ENCODE results near the gene RAB6B. TPM values are rescaled to one million over a fixed set of nuclear protein-coding genes. Genes with fewer than 3 reads are reported as not detected.

RAB6B gene
- total RNA-seq, 1 experiment from 2014 or later, result 18.0 TPM

DNA sequence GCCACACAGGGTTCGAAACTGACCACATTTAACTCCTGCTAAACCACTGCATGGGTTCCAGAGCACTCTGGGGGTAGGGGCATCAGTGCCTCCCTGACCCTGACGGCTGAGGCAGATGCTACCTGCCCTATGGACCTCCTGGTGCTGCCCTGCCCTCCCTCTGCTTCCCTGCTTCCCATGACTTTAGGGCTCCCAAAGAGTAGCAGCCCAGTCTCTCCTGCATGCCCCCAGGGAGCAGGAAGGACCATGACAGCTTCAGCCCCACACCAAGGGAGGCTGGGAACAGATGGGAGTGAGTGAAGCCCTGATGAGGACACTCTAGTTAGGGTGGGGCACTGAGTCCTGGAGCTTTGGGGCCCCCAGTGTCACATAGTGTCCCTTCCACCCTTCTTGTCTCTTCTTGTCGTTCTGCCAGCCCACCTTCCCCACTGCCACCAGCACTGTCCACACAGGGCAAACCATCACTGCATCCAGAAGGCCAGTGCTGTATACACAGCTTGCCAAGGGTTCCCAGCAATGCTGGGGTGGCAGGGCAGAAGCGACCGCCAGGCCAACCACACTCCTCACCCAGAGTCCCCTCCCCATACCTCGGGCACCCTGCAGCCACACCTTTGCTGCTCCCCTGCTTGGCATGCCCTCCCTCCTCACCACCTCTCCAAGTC, 59.1 kb downstream of the RAB6B start:
- DNase-seq (ENCODE audit: low spot score) (no peak), ATAC-seq (no peak)
- no peaks in the 10 kb centered on the region for H3K36me3 Mint-ChIP-seq
- H3K27me3 Mint-ChIP-seq (ENCODE audit: low read depth), result no peaks in the 10 kb centered on the region
- ChIA-PET CTCF (interaction anchor here (1.1 kb wide), 1 partner anchor 74 kb away, joined by 3 read pairs; no protein-coding TSS in a partner anchor), POLR2A (no interaction called here)
- no peaks in the 10 kb centered on the region for H3K4me1 Mint-ChIP-seq
- no peak overlapping the region for H3K4me3 Mint-ChIP-seq
- H3K27ac Mint-ChIP-seq, result no peak overlapping the region
- H3K9me3 Mint-ChIP-seq, result no peaks in the 10 kb centered on the region
- no peak for TF ChIP-seq ATF3 (CRISPR knock-in tag; conservative IDR thresholded peaks at IDR 0.05)
- TF ChIP-seq RELA (CRISPR knock-in tag; IDR thresholded peaks at IDR 0.05; ENCODE audit: borderline replicate concordance), result no peak
- TF ChIP-seq ZNF219 (CRISPR knock-in tag; IDR thresholded peaks at IDR 0.05; ENCODE audit: borderline replicate concordance), result no peak
- no peak for TF ChIP-seq NFATC4 (CRISPR knock-in tag; IDR thresholded peaks at IDR 0.05)
- TF ChIP-seq, protein P1, sequence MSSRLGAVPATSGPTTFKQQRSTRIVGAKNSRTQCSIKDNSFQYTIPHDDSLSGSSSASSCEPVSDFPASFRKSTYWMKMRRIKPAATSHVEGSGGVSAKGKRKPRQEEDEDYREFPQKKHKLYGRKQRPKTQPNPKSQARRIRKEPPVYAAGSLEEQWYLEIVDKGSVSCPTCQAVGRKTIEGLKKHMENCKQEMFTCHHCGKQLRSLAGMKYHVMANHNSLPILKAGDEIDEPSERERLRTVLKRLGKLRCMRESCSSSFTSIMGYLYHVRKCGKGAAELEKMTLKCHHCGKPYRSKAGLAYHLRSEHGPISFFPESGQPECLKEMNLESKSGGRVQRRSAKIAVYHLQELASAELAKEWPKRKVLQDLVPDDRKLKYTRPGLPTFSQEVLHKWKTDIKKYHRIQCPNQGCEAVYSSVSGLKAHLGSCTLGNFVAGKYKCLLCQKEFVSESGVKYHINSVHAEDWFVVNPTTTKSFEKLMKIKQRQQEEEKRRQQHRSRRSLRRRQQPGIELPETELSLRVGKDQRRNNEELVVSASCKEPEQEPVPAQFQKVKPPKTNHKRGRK (CRISPR knock-in tag; IDR thresholded peaks at IDR 0.05; ENCODE audit: borderline replicate concordance), result no peak
- TF ChIP-seq, protein P2, sequence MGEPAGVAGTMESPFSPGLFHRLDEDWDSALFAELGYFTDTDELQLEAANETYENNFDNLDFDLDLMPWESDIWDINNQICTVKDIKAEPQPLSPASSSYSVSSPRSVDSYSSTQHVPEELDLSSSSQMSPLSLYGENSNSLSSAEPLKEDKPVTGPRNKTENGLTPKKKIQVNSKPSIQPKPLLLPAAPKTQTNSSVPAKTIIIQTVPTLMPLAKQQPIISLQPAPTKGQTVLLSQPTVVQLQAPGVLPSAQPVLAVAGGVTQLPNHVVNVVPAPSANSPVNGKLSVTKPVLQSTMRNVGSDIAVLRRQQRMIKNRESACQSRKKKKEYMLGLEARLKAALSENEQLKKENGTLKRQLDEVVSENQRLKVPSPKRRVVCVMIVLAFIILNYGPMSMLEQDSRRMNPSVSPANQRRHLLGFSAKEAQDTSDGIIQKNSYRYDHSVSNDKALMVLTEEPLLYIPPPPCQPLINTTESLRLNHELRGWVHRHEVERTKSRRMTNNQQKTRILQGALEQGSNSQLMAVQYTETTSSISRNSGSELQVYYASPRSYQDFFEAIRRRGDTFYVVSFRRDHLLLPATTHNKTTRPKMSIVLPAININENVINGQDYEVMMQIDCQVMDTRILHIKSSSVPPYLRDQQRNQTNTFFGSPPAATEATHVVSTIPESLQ (CRISPR knock-in tag; IDR thresholded peaks at IDR 0.05), result no peak
- no peak for TF ChIP-seq MXD4 (CRISPR knock-in tag; IDR thresholded peaks at IDR 0.05; ENCODE audit: borderline replicate concordance)
- no peak for TF ChIP-seq NR1H2 (CRISPR knock-in tag; IDR thresholded peaks at IDR 0.05)
- TF ChIP-seq CREM (CRISPR knock-in tag; IDR thresholded peaks at IDR 0.05), result no peak
- TF ChIP-seq NR3C1 (CRISPR knock-in tag; conservative IDR thresholded peaks at IDR 0.05; ENCODE audit: low read depth), result no peak
- TF ChIP-seq, protein P3, sequence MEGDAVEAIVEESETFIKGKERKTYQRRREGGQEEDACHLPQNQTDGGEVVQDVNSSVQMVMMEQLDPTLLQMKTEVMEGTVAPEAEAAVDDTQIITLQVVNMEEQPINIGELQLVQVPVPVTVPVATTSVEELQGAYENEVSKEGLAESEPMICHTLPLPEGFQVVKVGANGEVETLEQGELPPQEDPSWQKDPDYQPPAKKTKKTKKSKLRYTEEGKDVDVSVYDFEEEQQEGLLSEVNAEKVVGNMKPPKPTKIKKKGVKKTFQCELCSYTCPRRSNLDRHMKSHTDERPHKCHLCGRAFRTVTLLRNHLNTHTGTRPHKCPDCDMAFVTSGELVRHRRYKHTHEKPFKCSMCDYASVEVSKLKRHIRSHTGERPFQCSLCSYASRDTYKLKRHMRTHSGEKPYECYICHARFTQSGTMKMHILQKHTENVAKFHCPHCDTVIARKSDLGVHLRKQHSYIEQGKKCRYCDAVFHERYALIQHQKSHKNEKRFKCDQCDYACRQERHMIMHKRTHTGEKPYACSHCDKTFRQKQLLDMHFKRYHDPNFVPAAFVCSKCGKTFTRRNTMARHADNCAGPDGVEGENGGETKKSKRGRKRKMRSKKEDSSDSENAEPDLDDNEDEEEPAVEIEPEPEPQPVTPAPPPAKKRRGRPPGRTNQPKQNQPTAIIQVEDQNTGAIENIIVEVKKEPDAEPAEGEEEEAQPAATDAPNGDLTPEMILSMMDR (IDR thresholded peaks at IDR 0.05), result no peak
- TF ChIP-seq ZNF317 (CRISPR knock-in tag; IDR thresholded peaks at IDR 0.05; ENCODE audit: borderline replicate concordance, low read depth), result no peak
- no peak for TF ChIP-seq FOXP1 (CRISPR knock-in tag; IDR thresholded peaks at IDR 0.05; ENCODE audit: borderline replicate concordance)
- TF ChIP-seq, protein P4, sequence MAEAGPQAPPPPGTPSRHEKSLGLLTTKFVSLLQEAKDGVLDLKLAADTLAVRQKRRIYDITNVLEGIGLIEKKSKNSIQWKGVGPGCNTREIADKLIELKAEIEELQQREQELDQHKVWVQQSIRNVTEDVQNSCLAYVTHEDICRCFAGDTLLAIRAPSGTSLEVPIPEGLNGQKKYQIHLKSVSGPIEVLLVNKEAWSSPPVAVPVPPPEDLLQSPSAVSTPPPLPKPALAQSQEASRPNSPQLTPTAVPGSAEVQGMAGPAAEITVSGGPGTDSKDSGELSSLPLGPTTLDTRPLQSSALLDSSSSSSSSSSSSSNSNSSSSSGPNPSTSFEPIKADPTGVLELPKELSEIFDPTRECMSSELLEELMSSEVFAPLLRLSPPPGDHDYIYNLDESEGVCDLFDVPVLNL (CRISPR knock-in tag; IDR thresholded peaks at IDR 0.05; ENCODE audit: borderline replicate concordance, low read depth), result no peak
- TF ChIP-seq, protein P5, sequence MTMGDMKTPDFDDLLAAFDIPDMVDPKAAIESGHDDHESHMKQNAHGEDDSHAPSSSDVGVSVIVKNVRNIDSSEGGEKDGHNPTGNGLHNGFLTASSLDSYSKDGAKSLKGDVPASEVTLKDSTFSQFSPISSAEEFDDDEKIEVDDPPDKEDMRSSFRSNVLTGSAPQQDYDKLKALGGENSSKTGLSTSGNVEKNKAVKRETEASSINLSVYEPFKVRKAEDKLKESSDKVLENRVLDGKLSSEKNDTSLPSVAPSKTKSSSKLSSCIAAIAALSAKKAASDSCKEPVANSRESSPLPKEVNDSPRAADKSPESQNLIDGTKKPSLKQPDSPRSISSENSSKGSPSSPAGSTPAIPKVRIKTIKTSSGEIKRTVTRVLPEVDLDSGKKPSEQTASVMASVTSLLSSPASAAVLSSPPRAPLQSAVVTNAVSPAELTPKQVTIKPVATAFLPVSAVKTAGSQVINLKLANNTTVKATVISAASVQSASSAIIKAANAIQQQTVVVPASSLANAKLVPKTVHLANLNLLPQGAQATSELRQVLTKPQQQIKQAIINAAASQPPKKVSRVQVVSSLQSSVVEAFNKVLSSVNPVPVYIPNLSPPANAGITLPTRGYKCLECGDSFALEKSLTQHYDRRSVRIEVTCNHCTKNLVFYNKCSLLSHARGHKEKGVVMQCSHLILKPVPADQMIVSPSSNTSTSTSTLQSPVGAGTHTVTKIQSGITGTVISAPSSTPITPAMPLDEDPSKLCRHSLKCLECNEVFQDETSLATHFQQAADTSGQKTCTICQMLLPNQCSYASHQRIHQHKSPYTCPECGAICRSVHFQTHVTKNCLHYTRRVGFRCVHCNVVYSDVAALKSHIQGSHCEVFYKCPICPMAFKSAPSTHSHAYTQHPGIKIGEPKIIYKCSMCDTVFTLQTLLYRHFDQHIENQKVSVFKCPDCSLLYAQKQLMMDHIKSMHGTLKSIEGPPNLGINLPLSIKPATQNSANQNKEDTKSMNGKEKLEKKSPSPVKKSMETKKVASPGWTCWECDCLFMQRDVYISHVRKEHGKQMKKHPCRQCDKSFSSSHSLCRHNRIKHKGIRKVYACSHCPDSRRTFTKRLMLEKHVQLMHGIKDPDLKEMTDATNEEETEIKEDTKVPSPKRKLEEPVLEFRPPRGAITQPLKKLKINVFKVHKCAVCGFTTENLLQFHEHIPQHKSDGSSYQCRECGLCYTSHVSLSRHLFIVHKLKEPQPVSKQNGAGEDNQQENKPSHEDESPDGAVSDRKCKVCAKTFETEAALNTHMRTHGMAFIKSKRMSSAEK (CRISPR knock-in tag; IDR thresholded peaks at IDR 0.05; ENCODE audit: borderline replicate concordance), result no peak
- no peak for TF ChIP-seq CBFB (CRISPR knock-in tag; IDR thresholded peaks at IDR 0.05; ENCODE audit: low read depth)
- TF ChIP-seq, protein P6, sequence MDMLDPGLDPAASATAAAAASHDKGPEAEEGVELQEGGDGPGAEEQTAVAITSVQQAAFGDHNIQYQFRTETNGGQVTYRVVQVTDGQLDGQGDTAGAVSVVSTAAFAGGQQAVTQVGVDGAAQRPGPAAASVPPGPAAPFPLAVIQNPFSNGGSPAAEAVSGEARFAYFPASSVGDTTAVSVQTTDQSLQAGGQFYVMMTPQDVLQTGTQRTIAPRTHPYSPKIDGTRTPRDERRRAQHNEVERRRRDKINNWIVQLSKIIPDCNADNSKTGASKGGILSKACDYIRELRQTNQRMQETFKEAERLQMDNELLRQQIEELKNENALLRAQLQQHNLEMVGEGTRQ (CRISPR knock-in tag; IDR thresholded peaks at IDR 0.05), result no peak
- no peak for TF ChIP-seq EMX1 (CRISPR knock-in tag; IDR thresholded peaks at IDR 0.05)
- no peak for TF ChIP-seq ETV6 (CRISPR knock-in tag; IDR thresholded peaks at IDR 0.05)
